DMS 273 (cell line): Measurements from ENCODE around the gene STAP1.
"Not testable (repeated sequence)": the region's sequence is repeated elsewhere in the genome, so short reads cannot be mapped to it uniquely, and the experiment has no call there.

ENCODE experiments used
- DNase-seq: peaks from one replicate; lab custom pipeline; 2025; ENCODE audit not compliant: unreplicated experiment; lab: John Stamatoyannopoulos, UW

STAP1 gene, protein sequence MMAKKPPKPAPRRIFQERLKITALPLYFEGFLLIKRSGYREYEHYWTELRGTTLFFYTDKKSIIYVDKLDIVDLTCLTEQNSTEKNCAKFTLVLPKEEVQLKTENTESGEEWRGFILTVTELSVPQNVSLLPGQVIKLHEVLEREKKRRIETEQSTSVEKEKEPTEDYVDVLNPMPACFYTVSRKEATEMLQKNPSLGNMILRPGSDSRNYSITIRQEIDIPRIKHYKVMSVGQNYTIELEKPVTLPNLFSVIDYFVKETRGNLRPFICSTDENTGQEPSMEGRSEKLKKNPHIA

DNA sequence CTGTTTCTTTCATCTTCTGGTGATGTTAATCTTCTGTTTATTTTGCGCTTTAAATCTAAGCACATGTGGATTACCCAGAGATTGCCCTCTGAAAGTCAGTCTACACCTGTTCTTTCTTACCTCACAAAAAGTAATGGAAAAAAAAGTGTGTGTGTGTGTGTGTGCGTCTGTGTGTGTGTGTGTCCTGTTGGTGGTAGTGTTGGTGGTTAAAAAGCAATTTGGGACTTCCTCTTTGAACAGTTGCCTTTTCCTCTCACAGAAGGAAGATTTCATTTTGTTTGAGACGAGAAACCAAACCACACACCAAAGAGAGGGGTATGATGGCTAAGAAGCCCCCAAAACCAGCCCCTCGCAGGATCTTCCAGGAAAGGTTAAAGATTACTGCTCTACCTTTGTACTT is at the start of gene STAP1:
Gene STAP1 (plus strand): TSS at position 235 of the 400 bp plus-strand sequence. CDS start 83 bp downstream, at position 318.
- no peak for DNase-seq

DNA sequence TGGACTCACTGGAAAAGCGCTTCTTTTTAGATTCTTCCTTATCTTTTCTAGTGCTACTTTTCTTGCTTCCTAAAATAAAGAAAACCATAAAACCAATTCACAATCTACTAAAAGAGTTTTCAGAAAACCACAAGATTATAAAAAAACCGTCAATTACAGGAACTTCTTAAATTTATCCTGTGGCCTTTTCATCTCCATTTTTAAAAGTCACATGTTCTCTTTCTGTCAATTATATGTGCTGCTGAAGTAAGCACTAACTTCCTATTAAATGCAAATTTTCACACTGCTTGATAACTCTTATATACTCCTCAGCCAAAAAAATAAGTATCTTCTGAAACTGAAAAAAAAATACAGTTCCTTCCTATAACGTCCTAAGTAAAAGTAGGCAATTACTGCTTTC is 46.0 kb upstream of the STAP1 start:
- no peak for DNase-seq

DNA sequence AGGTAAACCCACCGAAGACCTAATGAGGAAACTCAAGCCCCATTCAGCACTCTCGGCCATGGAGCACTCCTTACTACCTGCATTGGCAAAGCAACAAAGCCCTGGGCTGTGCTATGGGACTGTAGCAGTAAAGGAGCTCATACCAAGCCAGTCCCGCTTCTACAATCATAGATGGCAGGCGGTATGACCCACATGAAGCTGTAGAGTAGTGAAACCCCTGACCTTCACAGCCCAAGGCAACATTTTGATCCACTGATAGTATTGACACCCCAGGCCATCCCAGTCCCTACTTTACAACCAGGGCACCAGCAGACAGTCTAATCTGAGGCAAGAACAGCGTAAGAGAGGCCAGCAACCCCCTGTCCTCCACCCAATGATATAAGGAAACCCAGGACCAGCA is 38.4 kb upstream of the STAP1 start:
- DNase-seq = no peak

DNA sequence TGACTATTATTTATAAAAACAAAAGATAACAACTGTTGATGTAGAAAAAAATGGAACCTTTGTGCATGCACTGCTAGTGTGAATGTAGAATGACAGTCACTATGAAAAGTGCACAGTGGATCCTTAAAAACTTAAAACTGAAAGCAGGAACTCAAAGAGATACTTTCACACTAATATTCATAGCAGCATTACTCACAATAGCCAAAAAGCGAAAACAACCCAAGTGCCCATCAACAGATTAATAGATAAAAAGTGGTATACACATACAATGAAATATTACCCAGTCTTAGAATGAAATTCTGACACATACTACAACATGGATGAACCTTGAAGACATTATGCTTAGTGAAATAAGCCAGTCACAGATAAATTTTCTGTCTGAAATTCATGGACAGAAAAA is 37.0 kb upstream of the STAP1 start:
- no peak for DNase-seq

DNA sequence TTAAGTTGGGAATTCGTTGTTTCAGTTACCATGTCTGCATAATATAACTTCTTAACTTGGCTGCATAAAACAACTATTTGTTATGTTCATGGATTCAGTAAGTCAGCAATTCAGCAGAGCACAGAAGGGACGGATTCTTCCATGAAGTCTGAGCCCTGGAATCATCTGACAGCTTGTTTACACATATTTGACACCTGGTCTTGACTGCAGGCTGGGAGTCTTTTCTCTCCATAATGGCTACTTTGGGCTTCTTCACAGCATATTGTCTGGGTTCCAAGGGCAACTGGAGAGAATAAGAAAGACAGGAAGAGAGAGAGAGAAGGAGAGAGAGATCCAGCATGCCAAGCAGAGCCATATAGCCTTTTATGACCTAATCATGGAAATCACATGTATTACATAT is 36.3 kb upstream of the STAP1 start:
- DNase-seq = peak; percentile 2

DNA sequence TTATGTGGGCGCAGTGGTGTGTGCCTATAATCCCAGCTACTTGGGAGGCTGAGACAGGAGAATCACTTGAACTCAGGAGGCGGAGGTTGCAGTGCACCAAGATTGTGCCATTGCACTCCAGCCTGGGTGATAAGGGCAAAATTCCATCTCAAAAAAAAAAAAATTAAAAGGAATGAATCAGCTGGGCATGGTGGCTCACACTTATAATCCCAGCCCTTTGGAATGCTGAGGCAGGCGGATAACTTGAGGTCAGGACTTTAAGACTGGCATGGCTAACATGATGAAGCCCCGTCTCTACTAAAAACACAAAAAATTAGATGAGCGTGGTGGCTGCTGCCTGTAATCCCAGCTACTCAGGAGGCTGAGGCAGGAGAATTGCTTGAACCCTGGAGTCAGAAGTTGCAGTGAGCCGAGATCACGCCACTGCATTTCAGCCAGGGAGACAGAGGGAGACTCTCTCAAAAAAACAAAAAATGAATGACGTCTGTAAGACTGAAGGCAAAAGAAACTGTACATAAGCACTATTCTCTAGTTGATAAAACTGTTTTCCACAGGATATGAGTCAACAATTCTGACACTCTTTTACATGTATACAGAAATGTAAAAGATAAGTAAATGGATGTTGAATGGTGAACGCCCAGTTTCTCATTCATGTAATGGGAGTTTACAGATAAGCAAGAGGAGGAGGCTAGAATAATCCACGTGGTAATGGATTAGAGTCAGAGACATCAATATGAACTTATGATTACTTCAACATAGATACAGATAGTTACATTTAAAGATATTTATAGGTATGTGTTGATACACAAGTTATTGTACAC is 35.5 kb upstream of the STAP1 start:
- DNase-seq = no peak

DNA sequence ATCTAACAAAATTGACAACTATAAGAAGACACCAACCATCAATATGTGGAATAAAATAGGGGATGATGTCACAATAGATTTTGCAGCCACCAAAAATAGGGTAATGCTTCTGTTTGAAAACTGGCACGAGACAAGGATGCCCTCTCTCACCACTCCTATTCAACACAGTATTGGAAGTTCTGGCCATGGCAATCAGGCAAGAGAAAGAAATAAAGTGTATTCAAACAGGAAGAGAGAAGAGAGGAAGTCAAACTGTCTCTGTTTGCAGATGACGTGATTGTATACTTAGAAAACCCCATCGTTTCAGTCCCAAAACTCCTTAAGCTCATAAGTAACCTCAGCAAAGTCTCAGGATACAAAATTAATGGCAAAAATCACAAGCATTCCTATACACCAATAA is 34.4 kb upstream of the STAP1 start:
- not testable (repeated sequence) for DNase-seq

DNA sequence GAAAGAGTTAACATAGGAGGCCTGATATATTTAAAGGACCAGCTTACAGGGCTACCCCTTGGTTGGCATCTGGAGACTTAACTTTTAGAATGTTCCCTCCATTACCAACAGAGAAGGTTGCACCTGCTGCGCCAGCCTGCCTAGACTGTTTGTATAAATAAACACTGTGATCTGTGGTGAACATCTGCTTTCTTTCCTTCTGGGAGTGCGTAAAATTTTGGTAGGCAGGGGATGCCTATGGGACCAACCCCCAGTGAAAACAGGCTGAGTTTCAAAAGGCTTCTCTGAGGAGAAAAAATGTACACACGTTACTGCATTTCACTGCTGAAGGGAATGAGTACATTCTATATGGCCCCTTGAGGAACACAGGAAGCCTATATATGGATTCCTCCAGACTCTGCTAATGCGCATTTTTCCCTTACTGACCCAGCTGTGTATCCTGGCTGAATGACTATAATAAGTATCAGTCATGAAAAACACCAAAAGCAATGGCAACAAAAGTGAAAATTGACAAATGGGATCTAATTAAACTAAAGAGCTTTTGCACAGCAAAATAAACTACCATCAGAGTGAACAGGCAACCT is 27.1 kb upstream of the STAP1 start:
- peak; percentile 87 for DNase-seq

DNA sequence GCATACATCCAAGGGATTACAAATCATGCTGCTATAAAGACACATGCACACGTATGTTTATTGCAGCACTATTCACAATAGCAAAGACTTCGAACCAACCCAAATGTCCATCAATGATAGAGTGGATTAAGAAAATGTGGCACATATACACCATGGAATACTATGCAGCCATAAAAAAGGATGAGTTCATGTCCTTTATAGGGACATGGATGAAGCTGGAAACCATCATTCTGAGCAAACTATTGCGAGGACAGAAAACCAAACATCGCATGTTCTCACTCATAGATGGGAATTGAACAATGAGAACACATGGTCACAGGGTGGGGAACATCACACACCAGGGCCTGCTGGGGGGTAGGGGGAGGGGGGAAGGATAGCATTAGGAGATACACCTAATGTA is 26.1 kb upstream of the STAP1 start:
- DNase-seq = peak; percentile 2

DNA sequence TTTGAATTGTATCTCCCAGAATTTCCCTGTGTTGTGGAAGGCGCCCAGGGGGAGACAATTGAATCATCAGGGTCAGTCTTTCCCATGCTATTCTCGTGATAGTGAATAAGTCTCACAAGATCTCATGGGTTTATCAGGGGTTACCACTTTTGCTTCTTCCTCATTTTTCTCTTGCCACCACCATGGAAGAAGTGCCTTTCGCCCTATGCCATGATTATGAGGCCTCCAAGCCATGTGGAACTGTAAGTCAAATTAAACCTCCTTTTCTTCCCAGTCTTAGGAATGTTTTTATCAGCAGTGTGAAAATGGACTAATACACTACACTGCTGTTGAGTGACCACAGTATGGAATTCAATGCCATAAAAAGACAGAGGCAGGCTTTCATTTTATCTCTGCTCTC is 25.4 kb upstream of the STAP1 start:
- DNase-seq = no peak

DNA sequence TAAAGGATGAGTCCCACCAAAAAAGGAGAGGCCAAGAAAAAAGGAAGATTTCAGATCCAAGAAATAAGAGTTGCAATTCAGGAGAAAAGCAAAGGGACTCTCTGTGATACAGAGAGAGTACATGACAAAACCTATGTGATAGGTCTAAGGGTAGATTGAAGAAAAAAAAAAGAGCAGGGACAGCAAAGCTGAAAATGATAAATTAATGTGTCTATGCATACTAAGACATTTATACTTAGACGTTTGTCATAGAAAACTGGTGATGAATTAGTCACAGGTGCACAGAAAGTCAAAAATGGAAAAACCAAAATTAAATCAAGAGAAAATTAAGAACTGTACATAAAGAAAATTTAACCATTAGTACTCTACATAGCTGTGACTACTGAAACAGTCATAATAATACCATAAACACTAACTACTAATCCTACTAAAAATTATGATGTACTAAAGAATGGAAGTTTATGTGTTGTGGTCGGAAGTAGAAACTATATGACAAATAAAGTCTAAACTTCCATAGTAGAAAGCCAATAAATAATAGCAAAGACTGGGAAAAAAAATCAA is 23.2 kb upstream of the STAP1 start:
- no peak for DNase-seq

DNA sequence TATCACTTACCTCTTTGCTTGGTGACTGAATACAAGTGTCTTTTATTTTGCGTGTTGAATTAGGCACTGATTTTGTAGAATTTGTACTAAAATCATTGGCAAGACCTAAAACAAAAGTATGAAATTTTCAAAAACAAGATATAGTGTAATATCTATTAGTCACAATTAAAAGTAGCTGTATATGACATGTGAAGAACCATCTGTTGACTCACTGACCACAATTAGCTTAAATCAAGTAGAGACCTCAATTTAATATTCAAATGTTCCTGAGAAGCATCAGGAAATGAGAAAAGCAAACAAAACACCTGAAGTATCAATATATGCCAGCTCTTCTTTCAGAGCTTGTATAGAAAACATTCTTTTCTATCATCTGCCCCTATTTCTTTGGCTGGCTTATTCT is 18.7 kb upstream of the STAP1 start:
- no peak for DNase-seq

DNA sequence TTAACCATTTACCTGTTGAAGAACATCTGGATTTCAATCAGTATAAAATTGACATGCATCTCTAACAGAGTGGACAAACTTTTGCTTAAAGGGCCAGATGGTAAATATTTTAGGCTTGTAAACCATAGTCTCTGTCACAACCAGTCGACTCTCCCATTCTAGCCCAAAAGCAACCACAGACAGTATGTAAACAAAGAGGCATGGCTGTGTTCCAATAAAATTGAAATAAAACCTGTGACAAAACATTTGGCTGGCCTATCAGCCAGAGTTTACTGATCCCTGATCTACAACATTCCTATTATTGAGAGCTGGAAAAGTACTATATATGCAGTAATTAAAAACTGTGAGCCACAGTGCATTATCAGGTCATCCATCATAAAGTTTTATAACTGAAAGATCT is 16.5 kb upstream of the STAP1 start:
- DNase-seq = no peak

DNA sequence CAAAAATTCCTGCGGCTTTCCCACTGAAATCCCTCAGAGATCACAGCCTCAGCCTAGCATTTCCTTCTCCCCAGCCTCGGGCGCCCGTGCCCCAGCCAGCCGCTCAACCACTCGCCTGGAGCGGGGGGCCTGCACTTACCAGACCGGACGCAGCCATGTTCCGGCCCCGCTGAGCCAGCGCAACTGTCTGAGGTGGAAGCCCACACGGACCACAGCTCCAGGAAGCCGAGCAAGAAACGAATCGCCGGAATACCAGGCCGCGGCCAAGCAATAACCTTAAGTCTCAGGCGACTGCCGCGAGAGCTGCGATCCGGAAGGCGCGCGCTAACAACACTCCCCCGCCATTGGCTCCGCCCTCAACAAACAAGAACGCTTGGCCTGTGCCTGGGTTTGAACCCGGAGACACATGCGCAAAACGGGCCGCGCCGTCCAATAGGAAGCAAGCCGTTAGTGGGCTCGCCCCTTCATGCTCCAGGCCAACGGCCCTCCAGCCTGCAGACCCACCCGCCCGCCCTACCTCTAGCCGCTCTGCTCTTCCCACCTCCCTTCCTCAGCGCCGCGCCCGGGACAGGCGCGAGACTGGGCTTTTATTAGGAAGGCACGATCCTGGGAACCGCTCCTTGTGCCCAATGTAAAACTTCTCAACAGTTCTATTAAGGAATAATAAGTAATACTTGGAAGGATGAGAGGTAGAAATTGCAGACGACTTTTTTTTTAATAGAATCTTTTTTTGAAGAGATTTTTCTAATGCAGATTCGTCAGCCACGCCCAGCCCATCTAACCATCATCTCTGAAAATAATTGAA is 13.1 kb upstream of the STAP1 start, which contains the start of gene CENPC:
Gene CENPC (minus strand): TSS at position 305 of the 805 bp plus-strand sequence. CDS start 148 bp downstream, at position 157.
- peak; percentile 98 for DNase-seq

DNA sequence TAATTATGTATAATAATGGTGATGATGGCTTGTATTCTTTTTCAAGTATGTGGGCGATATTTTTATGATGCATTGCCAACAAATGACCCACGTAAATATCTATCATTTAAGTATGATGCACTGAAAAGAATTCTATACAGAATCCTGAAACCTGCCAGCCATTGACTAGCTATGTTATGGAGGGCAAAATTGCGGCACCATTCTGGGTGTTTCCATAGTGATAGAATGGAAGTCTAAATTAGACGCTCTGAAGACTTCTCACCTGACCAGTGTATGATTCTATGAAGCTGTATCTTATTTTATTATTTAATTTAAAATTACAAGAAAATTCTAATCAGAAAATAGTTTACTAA is 12.5 kb upstream of the STAP1 start:
- DNase-seq = peak; percentile 14

DNA sequence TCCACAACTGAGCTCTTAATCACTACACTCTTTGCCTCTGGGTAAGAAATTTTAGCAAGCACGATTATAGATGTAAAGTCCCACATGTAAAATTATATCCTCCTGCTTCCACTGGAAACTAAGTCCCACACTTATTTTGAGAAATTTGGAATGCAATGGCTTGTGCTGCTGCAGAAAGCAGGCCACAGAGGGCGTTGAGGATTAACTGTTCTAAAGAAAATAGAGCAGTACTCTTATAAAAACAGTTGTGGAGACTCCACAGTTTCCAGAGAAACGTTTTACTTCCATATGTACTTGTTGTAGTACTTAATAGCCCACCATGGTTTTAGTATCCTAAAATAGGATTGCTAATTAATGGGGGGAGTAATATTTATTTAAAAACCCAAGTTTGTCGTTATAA is 11.6 kb upstream of the STAP1 start:
- DNase-seq = no peak

DNA sequence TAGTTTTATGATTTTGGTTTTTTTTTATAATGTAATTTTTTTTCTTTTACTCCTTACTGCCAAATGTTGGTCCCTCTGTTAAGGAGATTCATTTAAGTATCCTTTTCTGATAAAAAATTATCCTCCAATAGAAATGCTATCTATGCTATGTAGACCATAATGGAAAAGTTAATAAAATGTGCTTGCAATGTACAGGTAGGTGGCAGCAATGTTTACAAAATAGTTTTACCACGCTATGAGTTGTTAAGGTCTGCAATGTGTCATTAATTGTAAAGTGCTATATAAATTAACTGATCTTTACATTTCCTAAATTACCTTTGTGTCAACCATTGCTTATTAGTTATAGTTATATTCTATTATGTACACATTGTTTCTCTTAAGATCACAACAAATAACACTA is 9.4 kb upstream of the STAP1 start:
- peak; percentile 45 for DNase-seq

DNA sequence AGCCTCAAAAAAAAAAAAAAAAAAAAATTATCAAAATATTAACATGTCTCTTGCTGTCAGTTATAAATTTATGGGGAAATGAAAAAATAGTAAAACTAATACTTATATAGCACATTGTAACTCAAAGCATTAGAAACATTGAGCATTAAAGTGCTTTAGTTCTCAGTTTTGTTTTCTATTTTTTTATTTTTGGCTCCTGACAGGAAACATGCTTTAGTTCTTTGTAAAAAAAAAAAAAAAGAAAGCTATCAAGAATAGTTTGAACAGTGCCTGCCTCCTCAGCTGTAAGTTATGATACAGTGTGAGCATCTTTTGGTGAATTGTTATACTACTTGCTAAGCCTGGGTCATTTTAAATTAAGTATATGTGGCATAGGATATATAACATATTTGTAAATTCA is 8.1 kb upstream of the STAP1 start:
- DNase-seq = no peak

DNA sequence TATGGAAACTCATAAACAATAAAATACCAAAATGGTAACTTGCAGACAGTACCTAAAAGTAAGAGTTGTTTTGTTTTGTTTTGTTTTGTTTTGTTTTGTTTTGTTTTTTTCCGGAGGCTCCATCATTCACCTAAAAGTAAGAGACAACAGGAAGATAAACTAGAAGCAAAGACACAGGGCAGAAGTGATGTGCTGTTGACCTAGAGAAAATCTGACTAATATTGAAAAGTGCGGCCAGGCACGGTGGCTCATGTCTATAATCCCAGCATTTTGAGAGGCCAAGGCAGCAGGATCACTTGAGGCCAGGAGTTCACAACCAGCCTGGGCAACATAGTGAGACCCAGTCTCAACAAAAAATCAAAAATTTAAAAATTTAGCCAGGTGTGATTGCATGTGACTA is 7.7 kb upstream of the STAP1 start:
- DNase-seq = no peak

DNA sequence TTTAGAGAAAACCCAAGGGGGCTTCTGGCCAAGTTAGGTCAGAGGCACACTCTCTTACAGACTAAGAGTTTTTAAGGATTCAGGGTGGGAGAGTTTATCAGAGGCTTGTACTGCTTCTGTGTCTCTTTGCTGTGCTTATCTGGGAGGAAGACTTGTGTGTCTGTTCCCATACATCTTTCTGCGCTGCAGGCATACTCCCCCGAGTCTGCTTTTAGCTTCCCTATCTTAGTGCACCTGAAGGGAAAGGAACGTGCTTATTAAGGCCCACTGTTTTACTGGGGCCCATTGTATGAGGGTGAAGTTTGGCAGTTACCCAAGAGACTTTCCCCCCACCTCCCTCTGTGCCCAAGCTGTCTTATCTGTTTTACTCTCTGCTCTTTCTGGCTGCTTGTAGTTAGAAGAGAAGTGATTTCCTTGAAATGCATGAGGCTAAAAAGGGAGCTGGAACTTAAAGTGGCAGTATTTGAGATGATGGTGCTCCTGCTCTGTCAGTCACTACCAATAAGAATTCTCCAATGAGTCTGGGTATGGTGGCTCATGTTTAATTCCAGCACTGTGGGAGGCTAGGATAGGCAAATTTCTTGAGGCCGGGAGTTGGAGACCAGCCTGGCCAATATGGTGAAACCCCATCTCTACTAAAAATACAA is 6.3 kb upstream of the STAP1 start:
- not testable (repeated sequence) for DNase-seq
